IPS-NIHi11 (cell line): ENCODE results near the gene LZTR1.

Experiments
- DNase-seq: peaks from one replicate; pipeline ENCODE4 v3.0.0; 2012; ENCODE audit warnings: mixed read lengths, low spot score

LZTR1 gene

DNA sequence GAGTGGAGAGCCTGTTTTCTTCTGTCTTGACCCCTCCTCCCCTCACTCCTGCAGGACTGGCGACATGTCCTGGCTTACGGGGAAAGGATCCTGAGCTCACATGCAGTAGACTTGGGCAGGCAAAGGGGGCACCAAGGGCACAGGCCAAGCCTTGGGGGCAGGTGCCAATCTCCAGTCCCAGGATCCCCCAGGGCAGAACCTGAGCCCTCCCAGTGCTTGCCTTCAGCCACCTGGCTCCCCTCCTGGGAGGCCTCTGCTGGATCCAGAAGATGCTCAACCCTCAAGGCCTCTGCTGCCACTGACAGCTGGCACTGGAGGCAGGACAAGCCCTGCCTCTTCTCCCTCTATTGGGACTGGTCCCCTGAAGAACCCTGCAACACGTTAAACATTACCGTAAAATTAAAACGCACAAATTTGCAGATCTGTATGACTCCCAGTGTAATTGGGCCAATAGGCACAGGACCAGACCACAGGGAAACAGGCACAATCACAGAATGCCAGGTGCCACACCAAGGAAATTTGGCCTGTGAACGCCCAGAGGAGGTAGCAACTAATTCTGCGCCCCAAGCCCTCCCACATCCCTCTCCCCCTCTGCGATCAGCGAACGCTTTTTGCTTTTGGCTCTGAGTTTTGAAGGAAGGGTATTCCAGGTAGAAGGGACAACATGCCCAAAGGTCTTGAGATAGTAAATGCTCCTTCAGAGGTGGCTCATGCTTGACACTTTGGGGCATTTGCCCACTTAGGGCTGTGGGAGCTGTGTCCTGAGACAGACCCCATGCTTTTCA, 967 bp upstream of the LZTR1 start:
- DNase-seq, result no peak

GRCh38 chr22:20982563-20982882, 426 bp downstream of the LZTR1 start:
- DNase-seq, result no peak

DNA sequence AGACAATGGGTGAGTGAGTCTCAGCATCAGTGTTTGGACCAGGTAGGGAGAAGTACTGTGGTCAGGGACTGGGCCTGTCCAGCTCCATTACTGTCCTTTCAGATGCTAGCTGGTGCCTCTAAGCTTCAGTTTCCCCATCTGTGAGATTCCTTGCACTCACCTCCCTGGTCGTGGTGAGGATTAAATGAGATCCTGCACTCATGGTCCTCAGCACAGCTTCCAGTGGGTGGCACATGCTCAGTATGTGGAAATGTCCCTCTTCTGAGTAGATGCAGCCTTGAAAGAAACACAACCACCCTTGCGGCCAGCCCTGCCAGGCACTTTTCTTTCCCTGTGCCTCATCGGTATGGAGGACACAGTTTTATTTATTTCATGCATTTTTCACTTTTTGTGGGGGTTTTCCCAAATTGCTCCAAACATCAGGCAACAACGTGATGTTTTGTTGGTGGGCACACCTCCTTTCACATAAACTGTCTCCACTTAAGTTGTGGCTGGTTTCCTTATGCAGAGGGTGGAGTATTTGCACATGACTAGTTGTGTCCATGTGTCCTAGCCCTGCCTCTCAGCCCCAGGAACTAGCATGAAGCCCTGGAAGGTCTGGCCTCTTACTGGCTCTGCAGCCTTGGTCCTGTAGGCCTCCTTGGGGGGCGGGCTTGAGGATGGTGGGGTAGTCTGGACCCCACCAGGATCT, 1.1 kb downstream of the LZTR1 start:
- DNase-seq, result no peak

DNA sequence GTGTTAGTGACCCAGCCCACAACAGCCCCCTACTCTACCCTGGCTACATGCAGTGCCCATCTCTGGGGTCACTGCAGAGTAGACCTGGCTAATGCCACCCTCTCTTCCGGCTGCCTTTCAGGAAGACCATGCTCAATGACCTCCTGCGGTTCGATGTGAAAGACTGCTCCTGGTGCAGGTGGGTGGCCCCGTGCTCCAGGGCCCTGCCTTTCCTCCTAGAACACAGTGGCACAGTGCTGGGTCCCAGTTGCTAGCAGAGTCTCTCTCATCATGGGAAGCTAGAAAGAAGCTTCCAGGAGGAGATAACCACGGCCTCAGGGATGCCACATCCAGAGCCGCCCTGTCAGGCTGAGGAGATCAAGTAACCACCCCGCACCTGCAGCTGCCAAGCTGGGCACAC, 3.6 kb downstream of the LZTR1 start:
- DNase-seq, result no peak

- no peak for DNase-seq
These were observed 4.3 kb downstream of the LZTR1 start for GRCh38 chr22:20986365-20986764.

GRCh38 chr22:20987375-20987774, 5.3 kb downstream of the LZTR1 start:
- DNase-seq, result no peak

DNA sequence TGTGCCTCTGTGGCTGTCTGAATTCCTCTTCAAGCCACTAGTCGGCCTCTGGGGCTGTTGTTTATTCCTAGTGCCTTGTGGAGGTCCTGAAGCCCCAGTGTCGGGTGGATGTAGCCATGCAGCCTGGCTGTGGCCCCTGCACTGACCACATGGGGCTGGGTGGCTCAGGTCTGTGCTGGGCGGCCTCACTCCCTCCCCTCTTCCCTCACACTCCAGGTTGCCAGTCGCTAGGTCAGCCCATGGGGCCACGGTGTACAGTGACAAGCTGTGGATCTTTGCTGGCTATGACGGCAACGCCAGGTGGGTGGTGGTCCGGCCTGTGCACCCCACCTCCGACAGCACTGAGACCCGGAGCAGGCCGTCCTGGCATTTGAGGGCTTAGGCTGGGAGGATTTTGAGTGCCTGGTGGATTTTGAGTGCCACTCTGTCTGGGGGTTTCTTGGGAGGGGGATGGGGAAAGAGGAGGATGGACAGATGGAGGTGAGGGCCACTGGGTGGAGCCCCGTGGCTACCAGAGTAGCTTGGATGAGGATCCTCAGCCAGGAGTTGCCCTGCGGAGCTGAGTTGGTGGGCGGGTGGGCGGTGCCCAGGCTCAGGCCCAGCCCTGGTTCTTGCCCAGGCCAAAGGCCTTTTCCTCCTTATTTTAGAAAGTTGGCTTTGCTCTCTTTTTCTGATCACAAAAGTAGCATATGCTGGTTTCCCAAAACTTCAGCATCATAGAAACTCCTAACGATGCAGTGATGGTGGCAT, 6.7 kb downstream of the LZTR1 start:
- no peak for DNase-seq

DNA sequence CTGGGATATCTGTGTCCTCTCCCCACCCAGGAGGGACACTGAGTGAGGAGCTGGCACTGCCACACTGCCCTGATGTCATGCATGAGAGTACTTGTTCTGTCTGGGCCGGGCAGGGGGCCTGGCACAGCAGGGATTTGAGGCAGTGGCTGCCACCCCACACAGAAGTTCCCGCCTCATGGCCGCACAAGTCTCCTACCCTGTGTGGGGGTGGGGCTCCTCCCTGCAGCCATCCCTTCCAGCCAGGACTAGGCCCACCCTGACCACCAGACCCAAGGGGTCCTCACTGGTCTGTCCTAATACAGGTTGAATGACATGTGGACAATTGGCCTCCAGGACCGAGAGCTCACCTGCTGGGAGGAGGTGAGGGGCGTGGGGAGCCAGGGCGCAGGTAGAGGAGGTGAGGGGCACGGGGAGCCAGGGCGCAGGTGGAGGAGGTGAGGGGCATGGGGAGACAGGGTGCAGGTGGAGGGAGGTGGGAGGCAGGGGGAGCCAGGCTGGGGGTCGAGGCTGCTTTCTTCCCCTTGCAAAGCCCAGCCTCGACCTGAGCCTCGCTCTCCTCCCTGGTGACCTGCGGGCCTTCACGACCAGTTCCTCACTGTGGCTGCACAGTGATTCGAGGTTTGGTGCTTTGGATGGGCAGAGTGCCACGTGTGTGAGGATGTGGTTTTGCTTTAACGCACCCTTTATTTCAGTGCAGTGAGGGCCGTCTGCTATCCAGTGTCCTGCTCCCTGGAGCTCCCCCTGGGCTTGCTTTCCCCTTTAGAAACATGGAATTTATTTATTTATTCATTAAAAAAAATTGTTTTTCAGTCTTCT, 7.4 kb downstream of the LZTR1 start:
- no peak for DNase-seq

- no peak for DNase-seq
These were observed 8.4 kb downstream of the LZTR1 start for GRCh38 chr22:20990184-20991180.

- no peak for DNase-seq
These were observed 9.4 kb downstream of the LZTR1 start for GRCh38 chr22:20991252-20992055.

- no peak for DNase-seq
These were observed 10.0 kb downstream of the LZTR1 start for GRCh38 chr22:20992056-20992442.

DNA sequence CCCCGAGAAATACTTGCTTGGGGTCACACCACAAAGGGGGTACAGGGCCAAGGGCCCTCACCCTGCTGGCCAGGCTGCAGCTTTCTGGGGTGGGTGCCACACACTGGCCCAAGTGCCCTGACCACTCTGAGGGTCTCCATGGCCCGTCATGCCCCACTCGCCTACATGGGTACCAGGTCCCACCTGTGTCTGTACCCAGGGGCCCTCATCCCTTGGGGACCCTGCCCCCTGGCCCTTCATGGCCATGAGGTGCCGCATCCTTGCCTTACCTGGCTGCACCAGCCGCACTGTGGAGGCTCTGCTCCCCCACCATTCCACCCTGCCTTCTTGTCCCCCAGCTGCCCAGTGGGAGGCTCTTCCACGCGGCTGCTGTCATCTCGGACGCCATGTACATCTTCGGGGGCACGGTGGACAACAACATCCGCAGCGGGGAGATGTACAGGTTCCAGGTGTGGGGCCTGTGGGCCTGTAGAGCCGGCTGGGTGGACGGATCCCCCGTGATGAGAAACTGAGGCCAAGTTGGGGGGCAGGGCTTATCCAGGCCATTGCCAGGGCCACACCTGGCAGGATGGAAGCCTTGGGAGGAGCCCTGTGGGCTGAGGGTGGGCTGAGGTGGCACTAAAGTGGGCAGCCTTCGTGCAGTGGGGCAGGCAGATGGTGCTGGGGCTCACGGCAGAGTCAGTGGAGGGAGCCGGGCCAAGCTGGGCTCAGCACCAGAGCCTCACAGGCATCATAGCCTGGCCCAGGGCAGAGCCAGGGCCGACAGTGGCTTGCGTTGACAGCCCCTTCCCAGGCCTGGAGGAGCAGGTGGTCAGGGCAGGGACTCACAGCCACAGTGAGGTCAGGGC, 10.6 kb downstream of the LZTR1 start:
- no peak for DNase-seq

- no peak for DNase-seq
These were observed 11.4 kb downstream of the LZTR1 start for GRCh38 chr22:20993304-20994127.

DNA sequence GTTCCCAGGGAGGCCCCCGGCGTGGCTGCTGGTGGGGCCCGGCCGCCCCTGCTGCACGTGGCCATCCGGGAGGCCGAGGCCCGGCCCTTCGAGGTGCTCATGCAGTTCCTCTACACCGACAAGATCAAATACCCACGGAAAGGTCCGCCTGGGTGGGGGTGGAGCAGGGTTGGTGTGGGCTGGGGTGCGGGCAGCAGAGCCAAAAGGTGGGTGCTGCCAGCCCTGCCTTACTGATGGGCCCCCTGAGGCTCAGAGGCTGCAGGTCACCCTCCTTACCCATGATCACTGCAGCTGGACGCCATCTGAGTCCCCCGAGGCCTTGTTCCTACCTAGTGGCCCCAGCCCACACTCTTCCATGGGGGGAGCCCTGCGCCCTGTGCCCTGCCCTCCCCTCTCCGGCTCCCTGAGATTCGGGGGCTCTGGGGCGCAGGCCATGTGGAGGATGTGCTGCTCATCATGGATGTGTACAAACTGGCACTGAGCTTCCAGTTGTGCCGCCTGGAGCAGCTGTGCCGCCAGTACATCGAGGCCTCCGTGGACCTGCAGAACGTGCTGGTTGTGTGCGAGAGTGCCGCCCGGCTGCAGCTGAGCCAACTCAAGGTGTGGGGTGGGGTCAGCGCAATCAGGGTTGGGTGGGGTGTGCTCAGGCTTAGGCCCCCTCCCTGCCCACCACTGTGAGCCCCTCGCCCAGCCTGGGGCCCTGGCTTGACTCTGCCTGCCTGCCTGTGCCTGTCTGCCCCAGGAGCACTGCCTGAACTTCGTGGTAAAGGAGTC, 12.2 kb downstream of the LZTR1 start:
- no peak for DNase-seq

- no peak for DNase-seq
These were observed 12.8 kb downstream of the LZTR1 start for GRCh38 chr22:20994902-20995241.

GRCh38 chr22:20995329-20996030, 13.4 kb downstream of the LZTR1 start:
- DNase-seq, result no peak

GRCh38 chr22:20996031-20996410, 13.9 kb downstream of the LZTR1 start:
- no peak for DNase-seq
